ENCODE data around the gene PARD3.

Gene PARD3

GRCh38 chr10:34492081-34492480 is 323.0 kb downstream of the PARD3 start:
- Histone ChIP-seq H3K4me1 (ENCODE audit: low read depth, poor library complexity, severe bottlenecking) (no peaks in the 10 kb centered on the region), H3K9ac (no peak overlapping the region), H2AFZ (ENCODE audit: low read depth) (no peak overlapping the region), H3K36me3 (ENCODE audit: insufficient read depth) (no peaks in the 10 kb centered on the region), H3K27ac (no peak overlapping the region), H3K4me2 (no peak overlapping the region), H3K27me3 (ENCODE audit: insufficient read depth, low read depth) (no peaks in the 10 kb centered on the region), H4K20me1 (ENCODE audit: insufficient read depth) (no peaks in the 10 kb centered on the region), H3K4me3 (IDR thresholded peaks at IDR 0.05; ENCODE audit: insufficient read depth, low read depth, low read length) (no peak overlapping the region), H3K79me2 (ENCODE audit: insufficient read depth, low read depth) (no peaks in the 10 kb centered on the region)
- TF ChIP-seq CTCF (conservative IDR thresholded peaks at IDR 0.05; ENCODE audit: low read depth, low read length), result no peak

DNA sequence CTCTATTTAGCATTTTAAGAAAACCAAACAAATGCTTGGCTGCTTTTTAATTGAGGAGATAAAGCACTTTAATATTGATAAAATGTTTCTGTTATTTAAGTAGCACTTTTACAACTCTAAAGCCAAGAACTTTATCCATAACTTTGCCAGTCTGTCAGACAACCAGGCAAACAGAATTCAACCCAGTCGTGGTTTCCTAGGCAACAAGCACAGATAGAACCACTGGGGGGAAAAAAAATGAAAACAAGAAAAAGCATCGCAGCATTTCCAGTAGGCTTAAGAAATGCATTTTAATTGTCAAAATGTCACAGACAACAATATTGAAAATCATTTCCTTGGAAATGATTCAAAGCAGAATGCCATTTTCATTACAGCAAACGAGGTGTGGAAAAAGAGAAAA is 323.4 kb downstream of the PARD3 start:
- Histone ChIP-seq H3K27me3 (ENCODE audit: insufficient read depth, low read depth) (no peaks in the 10 kb centered on the region), H3K27ac (no peak overlapping the region), H3K36me3 (ENCODE audit: insufficient read depth) (no peaks in the 10 kb centered on the region), H3K9ac (no peak overlapping the region), H3K4me2 (no peak overlapping the region), H3K79me2 (ENCODE audit: insufficient read depth, low read depth) (no peaks in the 10 kb centered on the region), H3K4me3 (IDR thresholded peaks at IDR 0.05; ENCODE audit: insufficient read depth, low read depth, low read length) (no peak overlapping the region), H3K4me1 (ENCODE audit: low read depth, poor library complexity, severe bottlenecking) (no peaks in the 10 kb centered on the region), H4K20me1 (ENCODE audit: insufficient read depth) (no peaks in the 10 kb centered on the region), H2AFZ (ENCODE audit: low read depth) (no peak overlapping the region)
- TF ChIP-seq CTCF (conservative IDR thresholded peaks at IDR 0.05; ENCODE audit: low read depth, low read length), result no peak

- Histone ChIP-seq H3K4me2 (no peak overlapping the region), H3K27me3 (ENCODE audit: insufficient read depth, low read depth) (no peaks in the 10 kb centered on the region), H3K79me2 (ENCODE audit: insufficient read depth, low read depth) (no peaks in the 10 kb centered on the region), H3K36me3 (ENCODE audit: insufficient read depth) (no peaks in the 10 kb centered on the region), H3K4me3 (IDR thresholded peaks at IDR 0.05; ENCODE audit: insufficient read depth, low read depth, low read length) (no peak overlapping the region), H3K9ac (no peak overlapping the region), H4K20me1 (ENCODE audit: insufficient read depth) (no peaks in the 10 kb centered on the region), H2AFZ (ENCODE audit: low read depth) (no peak overlapping the region), H3K27ac (no peak overlapping the region), H3K4me1 (ENCODE audit: low read depth, poor library complexity, severe bottlenecking) (no peaks in the 10 kb centered on the region)
- TF ChIP-seq CTCF (conservative IDR thresholded peaks at IDR 0.05; ENCODE audit: low read depth, low read length), result no peak
These were observed 324.9 kb downstream of the PARD3 start for GRCh38 chr10:34489973-34490745.

GRCh38 chr10:34489411-34489810 is 325.7 kb downstream of the PARD3 start:
- no peak for TF ChIP-seq CTCF (conservative IDR thresholded peaks at IDR 0.05; ENCODE audit: low read depth, low read length)
- Histone ChIP-seq H3K4me1 (ENCODE audit: low read depth, poor library complexity, severe bottlenecking) (no peaks in the 10 kb centered on the region), H3K36me3 (ENCODE audit: insufficient read depth) (no peaks in the 10 kb centered on the region)

More at GRCh38 chr10:34489411-34489810, 325.7 kb downstream of the PARD3 start:
- no peaks in the 10 kb centered on the region for H3K27me3 ChIP-seq (ENCODE audit: insufficient read depth, low read depth)
- H3K9ac ChIP-seq, result no peak overlapping the region
- no peak overlapping the region for H3K27ac ChIP-seq
- no peaks in the 10 kb centered on the region for H3K79me2 ChIP-seq (ENCODE audit: insufficient read depth, low read depth)
- H3K4me3 ChIP-seq (IDR thresholded peaks at IDR 0.05; ENCODE audit: insufficient read depth, low read depth, low read length), result no peak overlapping the region
- no peak overlapping the region for H2AFZ ChIP-seq (ENCODE audit: low read depth)
- H3K4me2 ChIP-seq, result no peak overlapping the region
- no peaks in the 10 kb centered on the region for H4K20me1 ChIP-seq (ENCODE audit: insufficient read depth)

Data from KMS-11 (cell line).